GM23338 (cell line): ENCODE results near the gene KRTAP24-1. TPM values are rescaled to one million over a fixed set of nuclear protein-coding genes. Genes with fewer than 3 reads are reported as not detected.

Experiments
- ATAC-seq: fragments of 200-7000 bp; cut with Tn5 transposase; 3 replicates; pipeline ENCODE4 v1.9.1; 2020
- DNase-seq: peaks from one replicate; pipeline ENCODE4 v3.0.0-alpha.2; 2015; ENCODE audit warnings: low spot score
- H2AFZ ChIP-seq: fragments of 200-600 bp; sonication (generic); 2 replicates; pipeline ENCODE4 v1.8.0; 2016; ENCODE audit warnings: antibody characterized with exemption, mild to moderate bottlenecking, moderate library complexity
- H3F3A ChIP-seq: fragments of 200-600 bp; sonication (generic); replicated peaks from 2 replicates; pipeline ENCODE4 v1.8.0; 2017; ENCODE audit warnings: antibody characterized with exemption, mixed run types, low read depth
- H3K27ac ChIP-seq: fragments of 200-600 bp; sonication (generic); 2 replicates; pipeline ENCODE4 v1.6.1; 2016; ENCODE audit warnings: low read depth
- H3K27me3 ChIP-seq: fragments of 200-600 bp; sonication (generic); 2 replicates; pipeline ENCODE4 v1.8.0; 2016; ENCODE audit warnings: mild to moderate bottlenecking, mixed run types, moderate library complexity; ENCODE audit not compliant: insufficient read depth
- H3K36me3 ChIP-seq: fragments of 200-600 bp; sonication (generic); 2 replicates; pipeline ENCODE4 v1.8.0; 2016; ENCODE audit warnings: mild to moderate bottlenecking; ENCODE audit not compliant: insufficient read depth
- H3K4me1 ChIP-seq: fragments of 200-600 bp; sonication (generic); 2 replicates; pipeline ENCODE4 v1.8.0; 2016; ENCODE audit warnings: mild to moderate bottlenecking, moderate library complexity; ENCODE audit not compliant: insufficient read depth
- H3K4me2 ChIP-seq: fragments of 200-600 bp; sonication (generic); 2 replicates; pipeline ENCODE4 v1.7.1; 2017; ENCODE audit warnings: mixed run types
- H3K4me3 ChIP-seq: fragments of 200-600 bp; sonication (generic); 2 replicates; pipeline ENCODE4 v1.6.1; 2016; ENCODE audit warnings: mixed run types
- H3K79me2 ChIP-seq: fragments of 200-600 bp; sonication (generic); replicated peaks from 2 replicates; pipeline ENCODE4 v1.8.0; 2017; ENCODE audit warnings: mild to moderate bottlenecking; ENCODE audit not compliant: insufficient read depth
- H3K9me2 ChIP-seq: fragments of 200-600 bp; sonication (generic); 2 replicates; pipeline ENCODE4 v1.8.0; 2017; ENCODE audit not compliant: insufficient read depth
- H4K20me1 ChIP-seq: fragments of 200-600 bp; sonication (generic); replicated peaks from 2 replicates; pipeline ENCODE4 v1.8.0; 2017; ENCODE audit warnings: mild to moderate bottlenecking; ENCODE audit not compliant: insufficient read depth
- H3K27ac Mint-ChIP-seq: 2 replicates; pipeline ENCODE4 v1.8.0; 2020; ENCODE audit warnings: inconsistent platforms, mild to moderate bottlenecking, moderate library complexity, mixed read lengths
- H3K27me3 Mint-ChIP-seq: 3 replicates; pipeline ENCODE4 v1.8.0; 2022; ENCODE audit warnings: low read depth, mild to moderate bottlenecking, moderate library complexity, mixed read lengths, inconsistent platforms; ENCODE audit not compliant: insufficient read depth, poor library complexity
- H3K36me3 Mint-ChIP-seq: 3 replicates; pipeline ENCODE4 v1.8.0; 2021; ENCODE audit warnings: low read depth, mild to moderate bottlenecking, inconsistent platforms, moderate library complexity, mixed read lengths
- H3K4me1 Mint-ChIP-seq: 3 replicates; pipeline ENCODE4 v1.8.0; 2020; ENCODE audit warnings: mild to moderate bottlenecking, inconsistent platforms, mixed read lengths
- H3K4me3 Mint-ChIP-seq: 3 replicates; pipeline ENCODE4 v1.8.0; 2021; ENCODE audit warnings: moderate library complexity, mild to moderate bottlenecking, inconsistent platforms, mixed read lengths
- H3K9me3 Mint-ChIP-seq: 3 replicates; pipeline ENCODE4 v1.8.0; 2020; ENCODE audit warnings: moderate library complexity, mild to moderate bottlenecking, inconsistent platforms, mixed read lengths
- EZH2 ChIP-seq: fragments of 200-600 bp; sonication (generic); IDR thresholded peaks from one replicate; pipeline ENCODE4 v1.8.0; 2017; ENCODE audit warnings: antibody characterized with exemption, mild to moderate bottlenecking, low read depth; ENCODE audit not compliant: unreplicated experiment
- EZH2phosphoT487 ChIP-seq: fragments of 200-600 bp; sonication (generic); IDR thresholded peaks from one replicate; pipeline ENCODE4 v1.8.1; 2018; ENCODE audit warnings: antibody characterized with exemption; ENCODE audit not compliant: unreplicated experiment
- JUNB ChIP-seq: IDR thresholded peaks from one replicate; pipeline ENCODE4 v1.6.1; 2016; ENCODE audit warnings: antibody characterized with exemption; ENCODE audit not compliant: unreplicated experiment
- NANOG ChIP-seq: IDR thresholded peaks from 2 replicates; pipeline ENCODE4 v1.6.1; 2016; ENCODE audit warnings: antibody characterized with exemption, borderline replicate concordance
- POLR2AphosphoS5 ChIP-seq: IDR thresholded peaks from 2 replicates; pipeline ENCODE4 v1.6.1; 2016; ENCODE audit warnings: antibody characterized with exemption, low read depth
- STAT1 ChIP-seq: IDR thresholded peaks from one replicate; pipeline ENCODE4 v1.6.1; 2016; ENCODE audit warnings: antibody characterized with exemption; ENCODE audit not compliant: unreplicated experiment
- ZNF114 ChIP-seq: fragments of 250-450 bp; sonication (Bioruptor Pico); IDR thresholded peaks from 2 replicates; pipeline ENCODE4 v1.5.0; 2020; ENCODE audit warnings: mild to moderate bottlenecking, moderate library complexity
- ZNF331 ChIP-seq: fragments of 250-450 bp; sonication (Bioruptor Pico); IDR thresholded peaks from 2 replicates; pipeline ENCODE4 v1.5.0; 2020; ENCODE audit warnings: low read depth, mild to moderate bottlenecking, moderate library complexity
- polyA plus RNA-seq: library from polyadenylated mRNA; unstranded; fragments of >200 nt; fragmentation: Nextera tagmentation; extraction: Ambion mirVana; gene quantifications from 2 replicates; pipeline ENCODE4 v1.2.1, GENCODE V29; 2016
- total RNA-seq: library from RNA; depleted of rRNA; stranded (reverse); fragments of >200 nt; shearing (Covaris generic); gene quantifications from 2 replicates; pipeline ENCODE4 v1.2.3, GENCODE V29; 2014
- TF ChIP-seq, protein P1 (sequence below), 2 experiments: fragments of 200-600 bp in 1 of 2; sonication (generic) in 1 of 2; conservative IDR thresholded peaks; 2 replicates each; pipeline versions ENCODE4 v1.5.1 to v1.6.1; 2016 to 2017; ENCODE audit warnings: antibody characterized with exemption in 2 of 2, low read depth in 2 of 2, mild to moderate bottlenecking in 2 of 2, moderate library complexity in 1 of 2
- TF ChIP-seq, protein P2 (sequence below): fragments of 250-450 bp; sonication (Bioruptor Pico); IDR thresholded peaks from 2 replicates; pipeline ENCODE4 v1.5.0; 2020; ENCODE audit warnings: mild to moderate bottlenecking, moderate library complexity
- TF ChIP-seq, protein P3 (sequence below): IDR thresholded peaks from 2 replicates; pipeline ENCODE4 v1.6.1; 2016; ENCODE audit warnings: antibody characterized with exemption

KRTAP24-1 gene
- total and polyA plus RNA-seq, 2 experiments from 2014 or later: not detected

DNA sequence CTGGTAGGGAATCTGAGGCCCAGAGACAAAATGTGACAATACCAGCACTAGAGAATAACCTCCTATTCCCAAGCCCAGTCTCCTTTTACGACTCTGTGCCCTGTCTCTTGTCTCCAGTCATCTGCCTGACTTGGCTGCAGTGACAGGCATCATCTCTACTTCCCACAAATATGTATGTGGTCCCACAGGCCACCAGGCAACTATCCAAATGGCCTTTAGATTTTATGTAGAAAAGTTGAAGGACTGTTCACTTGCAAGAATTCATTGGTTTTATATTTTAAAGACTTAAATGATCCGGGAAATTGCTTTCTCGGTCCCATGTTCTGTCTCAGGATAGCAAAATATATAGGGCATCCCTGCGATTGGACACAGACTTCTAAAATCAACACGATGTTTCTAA lies 11.6 kb downstream of the KRTAP24-1 start (continued):
- no peak for TF ChIP-seq STAT1
- TF ChIP-seq, protein P1, sequence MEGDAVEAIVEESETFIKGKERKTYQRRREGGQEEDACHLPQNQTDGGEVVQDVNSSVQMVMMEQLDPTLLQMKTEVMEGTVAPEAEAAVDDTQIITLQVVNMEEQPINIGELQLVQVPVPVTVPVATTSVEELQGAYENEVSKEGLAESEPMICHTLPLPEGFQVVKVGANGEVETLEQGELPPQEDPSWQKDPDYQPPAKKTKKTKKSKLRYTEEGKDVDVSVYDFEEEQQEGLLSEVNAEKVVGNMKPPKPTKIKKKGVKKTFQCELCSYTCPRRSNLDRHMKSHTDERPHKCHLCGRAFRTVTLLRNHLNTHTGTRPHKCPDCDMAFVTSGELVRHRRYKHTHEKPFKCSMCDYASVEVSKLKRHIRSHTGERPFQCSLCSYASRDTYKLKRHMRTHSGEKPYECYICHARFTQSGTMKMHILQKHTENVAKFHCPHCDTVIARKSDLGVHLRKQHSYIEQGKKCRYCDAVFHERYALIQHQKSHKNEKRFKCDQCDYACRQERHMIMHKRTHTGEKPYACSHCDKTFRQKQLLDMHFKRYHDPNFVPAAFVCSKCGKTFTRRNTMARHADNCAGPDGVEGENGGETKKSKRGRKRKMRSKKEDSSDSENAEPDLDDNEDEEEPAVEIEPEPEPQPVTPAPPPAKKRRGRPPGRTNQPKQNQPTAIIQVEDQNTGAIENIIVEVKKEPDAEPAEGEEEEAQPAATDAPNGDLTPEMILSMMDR (conservative IDR thresholded peaks at IDR 0.05; ENCODE audit: low read depth in 2 of 2): no peak
- TF ChIP-seq POLR2AphosphoS5: no peak
- no peak for TF ChIP-seq ZNF331 (CRISPR knock-in tag)
- no peak for TF ChIP-seq ZNF114 (CRISPR knock-in tag)
- TF ChIP-seq NANOG: no peak

DNA sequence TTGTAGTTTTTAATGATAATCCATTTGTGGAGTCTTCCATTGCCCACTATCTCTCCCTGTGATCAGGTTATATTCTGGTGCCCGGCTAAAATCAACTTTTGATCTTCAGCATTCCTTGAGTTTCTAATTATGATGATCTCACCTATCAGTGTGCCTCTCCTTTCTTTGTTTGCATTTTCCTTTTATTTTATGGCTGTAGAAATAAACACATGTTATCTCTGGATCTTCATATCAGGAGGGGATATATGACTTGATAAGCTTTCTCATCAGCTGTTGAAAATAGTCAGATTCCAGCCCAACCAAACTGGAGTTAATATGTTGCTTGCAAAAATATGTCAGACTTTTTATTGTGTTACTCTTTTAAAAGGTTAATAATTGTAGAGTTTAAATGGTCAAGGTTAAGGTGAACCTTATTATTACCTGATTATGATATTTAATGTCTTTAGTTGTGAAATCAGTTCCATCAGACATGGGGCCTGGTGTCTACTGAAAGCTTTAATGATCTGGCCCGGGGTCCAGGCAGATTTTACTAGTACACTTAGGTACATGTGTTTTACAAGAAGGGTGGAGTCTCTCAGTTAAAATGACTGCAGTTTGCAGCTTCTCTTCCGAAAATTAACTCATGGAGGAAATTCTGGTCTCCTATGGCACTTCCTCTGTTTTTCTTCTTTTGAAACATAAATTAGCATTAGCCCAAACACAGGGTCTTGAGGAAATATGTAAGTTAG lies 12.8 kb downstream of the KRTAP24-1 start:
- Histone ChIP-seq H2AFZ (no peak overlapping the region), H3F3A (no peaks in the 10 kb centered on the region), H3K27me3 (no peaks in the 10 kb centered on the region), H4K20me1 (no peaks in the 10 kb centered on the region), H3K4me3 (no peak overlapping the region), H3K4me1 (no peaks in the 10 kb centered on the region), H3K4me2 (no peak overlapping the region), H3K9me2 (no peaks in the 10 kb centered on the region), H3K36me3 (no peaks in the 10 kb centered on the region), H3K27ac (no peak overlapping the region), H3K79me2 (no peaks in the 10 kb centered on the region)
- H3K9me3 Mint-ChIP-seq: no peaks in the 10 kb centered on the region
- H3K27ac Mint-ChIP-seq: no peak overlapping the region
- DNase-seq: no peak
- no peak for ATAC-seq
- H3K4me1 Mint-ChIP-seq: no peaks in the 10 kb centered on the region
- no peaks in the 10 kb centered on the region for H3K36me3 Mint-ChIP-seq
- H3K4me3 Mint-ChIP-seq: no peak overlapping the region
- no peaks in the 10 kb centered on the region for H3K27me3 Mint-ChIP-seq
- no peak for TF ChIP-seq NANOG
- TF ChIP-seq, protein P1 (conservative IDR thresholded peaks at IDR 0.05; ENCODE audit: low read depth in 2 of 2): no peak
- TF ChIP-seq, protein P2, sequence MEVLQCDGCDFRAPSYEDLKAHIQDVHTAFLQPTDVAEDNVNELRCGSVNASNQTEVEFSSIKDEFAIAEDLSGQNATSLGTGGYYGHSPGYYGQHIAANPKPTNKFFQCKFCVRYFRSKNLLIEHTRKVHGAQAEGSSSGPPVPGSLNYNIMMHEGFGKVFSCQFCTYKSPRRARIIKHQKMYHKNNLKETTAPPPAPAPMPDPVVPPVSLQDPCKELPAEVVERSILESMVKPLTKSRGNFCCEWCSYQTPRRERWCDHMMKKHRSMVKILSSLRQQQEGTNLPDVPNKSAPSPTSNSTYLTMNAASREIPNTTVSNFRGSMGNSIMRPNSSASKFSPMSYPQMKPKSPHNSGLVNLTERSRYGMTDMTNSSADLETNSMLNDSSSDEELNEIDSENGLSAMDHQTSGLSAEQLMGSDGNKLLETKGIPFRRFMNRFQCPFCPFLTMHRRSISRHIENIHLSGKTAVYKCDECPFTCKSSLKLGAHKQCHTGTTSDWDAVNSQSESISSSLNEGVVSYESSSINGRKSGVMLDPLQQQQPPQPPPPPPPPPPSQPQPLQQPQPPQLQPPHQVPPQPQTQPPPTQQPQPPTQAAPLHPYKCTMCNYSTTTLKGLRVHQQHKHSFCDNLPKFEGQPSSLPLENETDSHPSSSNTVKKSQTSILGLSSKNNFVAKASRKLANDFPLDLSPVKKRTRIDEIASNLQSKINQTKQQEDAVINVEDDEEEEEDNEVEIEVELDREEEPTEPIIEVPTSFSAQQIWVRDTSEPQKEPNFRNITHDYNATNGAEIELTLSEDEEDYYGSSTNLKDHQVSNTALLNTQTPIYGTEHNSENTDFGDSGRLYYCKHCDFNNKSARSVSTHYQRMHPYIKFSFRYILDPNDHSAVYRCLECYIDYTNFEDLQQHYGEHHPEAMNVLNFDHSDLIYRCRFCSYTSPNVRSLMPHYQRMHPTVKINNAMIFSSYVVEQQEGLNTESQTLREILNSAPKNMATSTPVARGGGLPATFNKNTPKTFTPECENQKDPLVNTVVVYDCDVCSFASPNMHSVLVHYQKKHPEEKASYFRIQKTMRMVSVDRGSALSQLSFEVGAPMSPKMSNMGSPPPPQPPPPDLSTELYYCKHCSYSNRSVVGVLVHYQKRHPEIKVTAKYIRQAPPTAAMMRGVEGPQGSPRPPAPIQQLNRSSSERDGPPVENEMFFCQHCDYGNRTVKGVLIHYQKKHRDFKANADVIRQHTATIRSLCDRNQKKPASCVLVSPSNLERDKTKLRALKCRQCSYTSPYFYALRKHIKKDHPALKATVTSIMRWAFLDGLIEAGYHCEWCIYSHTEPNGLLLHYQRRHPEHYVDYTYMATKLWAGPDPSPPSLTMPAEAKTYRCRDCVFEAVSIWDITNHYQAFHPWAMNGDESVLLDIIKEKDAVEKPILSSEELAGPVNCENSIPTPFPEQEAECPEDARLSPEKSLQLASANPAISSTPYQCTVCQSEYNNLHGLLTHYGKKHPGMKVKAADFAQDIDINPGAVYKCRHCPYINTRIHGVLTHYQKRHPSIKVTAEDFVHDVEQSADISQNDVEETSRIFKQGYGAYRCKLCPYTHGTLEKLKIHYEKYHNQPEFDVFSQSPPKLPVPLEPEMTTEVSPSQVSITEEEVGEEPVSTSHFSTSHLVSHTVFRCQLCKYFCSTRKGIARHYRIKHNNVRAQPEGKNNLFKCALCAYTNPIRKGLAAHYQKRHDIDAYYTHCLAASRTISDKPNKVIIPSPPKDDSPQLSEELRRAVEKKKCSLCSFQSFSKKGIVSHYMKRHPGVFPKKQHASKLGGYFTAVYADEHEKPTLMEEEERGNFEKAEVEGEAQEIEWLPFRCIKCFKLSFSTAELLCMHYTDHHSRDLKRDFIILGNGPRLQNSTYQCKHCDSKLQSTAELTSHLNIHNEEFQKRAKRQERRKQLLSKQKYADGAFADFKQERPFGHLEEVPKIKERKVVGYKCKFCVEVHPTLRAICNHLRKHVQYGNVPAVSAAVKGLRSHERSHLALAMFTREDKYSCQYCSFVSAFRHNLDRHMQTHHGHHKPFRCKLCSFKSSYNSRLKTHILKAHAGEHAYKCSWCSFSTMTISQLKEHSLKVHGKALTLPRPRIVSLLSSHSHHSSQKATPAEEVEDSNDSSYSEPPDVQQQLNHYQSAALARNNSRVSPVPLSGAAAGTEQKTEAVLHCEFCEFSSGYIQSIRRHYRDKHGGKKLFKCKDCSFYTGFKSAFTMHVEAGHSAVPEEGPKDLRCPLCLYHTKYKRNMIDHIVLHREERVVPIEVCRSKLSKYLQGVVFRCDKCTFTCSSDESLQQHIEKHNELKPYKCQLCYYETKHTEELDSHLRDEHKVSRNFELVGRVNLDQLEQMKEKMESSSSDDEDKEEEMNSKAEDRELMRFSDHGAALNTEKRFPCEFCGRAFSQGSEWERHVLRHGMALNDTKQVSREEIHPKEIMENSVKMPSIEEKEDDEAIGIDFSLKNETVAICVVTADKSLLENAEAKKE (CRISPR knock-in tag): no peak
- no peak for TF ChIP-seq POLR2AphosphoS5
- TF ChIP-seq EZH2phosphoT487: no peak
- TF ChIP-seq JUNB: no peak
- no peak for TF ChIP-seq EZH2
- TF ChIP-seq ZNF331 (CRISPR knock-in tag): no peak
- no peak for TF ChIP-seq STAT1
- TF ChIP-seq, protein P3, sequence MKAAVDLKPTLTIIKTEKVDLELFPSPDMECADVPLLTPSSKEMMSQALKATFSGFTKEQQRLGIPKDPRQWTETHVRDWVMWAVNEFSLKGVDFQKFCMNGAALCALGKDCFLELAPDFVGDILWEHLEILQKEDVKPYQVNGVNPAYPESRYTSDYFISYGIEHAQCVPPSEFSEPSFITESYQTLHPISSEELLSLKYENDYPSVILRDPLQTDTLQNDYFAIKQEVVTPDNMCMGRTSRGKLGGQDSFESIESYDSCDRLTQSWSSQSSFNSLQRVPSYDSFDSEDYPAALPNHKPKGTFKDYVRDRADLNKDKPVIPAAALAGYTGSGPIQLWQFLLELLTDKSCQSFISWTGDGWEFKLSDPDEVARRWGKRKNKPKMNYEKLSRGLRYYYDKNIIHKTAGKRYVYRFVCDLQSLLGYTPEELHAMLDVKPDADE: no peak
